Stimulated activated naive B cell treated with anti-CD40 and anti-IgM and Interleukin-4, amounts not matched to agents 10 μg/mL and 1 μg/mL and 100 μg/mL, for 72 hours (primary cell): ENCODE results near the gene MIEF1.

Source experiments
- ATAC-seq, 2 donors: fragments of 150-1000 bp; cut with Tn5 transposase; replicated peaks; 2 replicates each; pipeline ENCODE4 v1.10.0; 2021; ENCODE audit warnings: moderate library complexity in 1 of 2
- DNase-seq: peaks from one replicate; pipeline ENCODE4 v3.0.0; 2021
- H3K27ac Mint-ChIP-seq: one replicate; pipeline ENCODE4 v1.8.0; 2022; ENCODE audit warnings: mild to moderate bottlenecking, mixed read lengths
- H3K27me3 Mint-ChIP-seq, 2 donors: one replicate each; pipeline ENCODE4 v1.8.0; 2022; ENCODE audit warnings: mixed read lengths in 2 of 2
- H3K36me3 Mint-ChIP-seq, 2 donors: one replicate each; pipeline ENCODE4 v1.8.0; 2022; ENCODE audit warnings: mixed read lengths in 2 of 2, mild to moderate bottlenecking in 1 of 2
- H3K4me1 Mint-ChIP-seq, 2 donors: one replicate each; pipeline ENCODE4 v1.8.0; 2022; ENCODE audit warnings: mixed read lengths in 2 of 2, mild to moderate bottlenecking in 1 of 2
- H3K4me3 Mint-ChIP-seq, 2 donors: one replicate each; pipeline ENCODE4 v1.8.0; 2022; ENCODE audit warnings: mild to moderate bottlenecking in 2 of 2, mixed read lengths in 2 of 2, moderate library complexity in 1 of 2
- H3K9me3 Mint-ChIP-seq, 2 donors: one replicate each; pipeline ENCODE4 v1.8.0; 2022; ENCODE audit warnings: mixed read lengths in 2 of 2, mild to moderate bottlenecking in 1 of 2

The MIEF1 gene

DNA sequence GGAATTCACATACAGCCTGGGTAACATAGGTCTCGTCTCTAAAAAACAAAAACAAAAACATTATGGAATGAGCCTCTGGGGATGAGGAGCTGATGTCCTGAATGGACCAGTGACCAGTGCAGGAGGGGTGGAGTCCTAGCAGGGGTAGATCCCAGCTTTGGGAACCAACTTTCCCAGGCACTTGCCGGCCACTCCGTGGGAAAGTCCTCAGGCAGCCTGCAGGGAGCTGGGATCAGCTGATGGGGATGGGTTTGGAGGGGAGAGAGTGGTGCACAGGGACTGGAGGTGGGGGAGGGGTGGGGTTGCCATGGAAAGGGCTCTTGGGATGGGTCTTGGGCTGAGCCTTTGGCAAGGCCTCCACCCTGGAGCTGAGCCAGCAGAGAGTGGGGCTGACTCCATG lies 26.2 kb upstream of the MIEF1 start:
- Mint-ChIP-seq H3K27ac (no peak overlapping the region), H3K9me3 (no peaks in the 10 kb centered on the region), H3K4me1 (peaks cover 27 to 30% of the 10 kb centered on the region in 2 donors), H3K27me3 (no peaks in the 10 kb centered on the region), H3K4me3 (no peak overlapping the region), H3K36me3 (no peaks in the 10 kb centered on the region)
- DNase-seq = no peak
- ATAC-seq = no peak

DNA sequence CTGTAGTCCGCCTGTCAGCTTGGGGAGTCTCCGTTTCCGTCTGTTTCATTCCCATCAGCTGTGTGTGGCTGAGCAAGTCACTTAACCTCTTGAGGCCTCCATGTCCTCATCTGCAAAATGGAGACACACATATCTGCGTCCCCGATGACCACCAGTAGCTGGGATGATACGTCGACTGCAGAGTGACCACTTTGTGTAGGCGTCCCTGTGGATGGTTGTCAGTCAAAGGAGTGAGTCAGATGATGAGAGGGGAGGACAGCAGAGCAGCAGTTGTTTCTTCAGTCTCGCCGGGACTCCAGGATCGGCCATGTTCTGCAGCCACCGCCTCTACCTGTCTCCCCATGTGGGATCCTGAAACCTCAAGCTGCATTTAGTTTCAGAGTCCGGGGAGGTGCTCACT lies 25.4 kb upstream of the MIEF1 start:
- H3K4me1 Mint-ChIP-seq = peaks cover 21 to 22% of the 10 kb centered on the region in 2 donors
- no peaks in the 10 kb centered on the region for H3K9me3 Mint-ChIP-seq
- no peak overlapping the region for H3K27ac Mint-ChIP-seq
- H3K27me3 Mint-ChIP-seq = no peaks in the 10 kb centered on the region
- H3K36me3 Mint-ChIP-seq = no peaks in the 10 kb centered on the region
- no peak overlapping the region for H3K4me3 Mint-ChIP-seq
- no peak for ATAC-seq
- DNase-seq = no peak

- no peak overlapping the region for H3K27ac Mint-ChIP-seq
- peaks cover 12 to 13% of the 10 kb centered on the region in 2 donors for H3K4me1 Mint-ChIP-seq
- DNase-seq = no peak
- no peak for ATAC-seq
- no peaks in the 10 kb centered on the region for H3K36me3 Mint-ChIP-seq
- H3K4me3 Mint-ChIP-seq = no peak overlapping the region
- no peaks in the 10 kb centered on the region for H3K9me3 Mint-ChIP-seq
- H3K27me3 Mint-ChIP-seq = no peaks in the 10 kb centered on the region
Observed at GRCh38 chr22:39477542-39477941, 24.5 kb upstream of the MIEF1 start.

- Mint-ChIP-seq H3K4me3 (no peak overlapping the region), H3K27ac (no peak overlapping the region), H3K4me1 (peaks cover 4 to 6% of the 10 kb centered on the region in 2 donors), H3K36me3 (no peaks in the 10 kb centered on the region), H3K9me3 (no peaks in the 10 kb centered on the region), H3K27me3 (no peaks in the 10 kb centered on the region)
- DNase-seq = no peak
- peak in 1 of 2 donors; percentile 21 for ATAC-seq
Observed at GRCh38 chr22:39478441-39478850, 23.6 kb upstream of the MIEF1 start.

DNA sequence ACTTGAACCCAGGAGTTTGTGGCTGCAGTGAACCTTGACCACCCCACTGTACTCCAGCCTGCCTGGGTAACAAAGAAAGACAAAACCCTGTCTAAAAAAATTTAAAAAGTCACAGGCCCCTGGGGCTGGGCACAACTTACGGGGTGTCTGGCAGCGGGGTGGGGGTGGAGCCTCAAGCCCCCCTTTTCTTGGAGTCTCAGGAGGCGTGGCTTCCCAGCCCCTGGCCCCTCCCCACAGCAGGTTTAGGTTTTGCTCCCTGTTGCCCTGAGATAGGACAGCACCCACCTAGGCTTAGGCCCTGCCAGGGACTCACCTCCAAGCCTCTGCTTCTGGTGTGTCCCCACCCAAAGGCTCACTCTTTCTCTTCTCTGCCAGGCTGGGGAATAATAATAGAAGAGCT lies 22.8 kb upstream of the MIEF1 start:
- no peak for ATAC-seq

DNA sequence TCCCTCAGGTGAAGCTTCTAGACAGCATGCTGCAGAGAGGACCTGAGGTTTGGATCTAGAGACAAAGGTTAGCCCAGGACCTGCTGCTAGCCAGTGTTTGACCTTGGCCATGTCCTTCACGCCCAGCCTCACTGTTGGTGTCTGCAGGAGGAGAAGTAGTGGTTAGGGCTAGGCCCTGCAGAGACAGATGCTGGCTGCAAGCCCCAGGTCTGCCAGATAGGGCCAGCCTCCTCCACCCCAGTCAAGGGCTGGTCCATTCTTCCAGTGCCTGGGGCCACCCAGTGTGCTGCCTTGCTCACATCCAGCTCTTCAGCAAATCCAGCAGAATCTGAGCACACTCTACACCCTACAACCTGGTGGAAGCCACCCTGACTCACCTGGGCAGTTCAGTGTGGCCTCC lies 21.5 kb upstream of the MIEF1 start:
- Mint-ChIP-seq H3K36me3 (no peaks in the 10 kb centered on the region), H3K4me1 (peaks cover 0 to under 1% of the 10 kb centered on the region in 2 donors), H3K9me3 (no peaks in the 10 kb centered on the region), H3K27ac (no peak overlapping the region), H3K27me3 (no peaks in the 10 kb centered on the region), H3K4me3 (no peak overlapping the region)
- no peak for DNase-seq
- no peak for ATAC-seq

More for the DNA sequence above, 22.8 kb upstream of the MIEF1 start:
- Mint-ChIP-seq H3K27ac (no peak overlapping the region), H3K9me3 (no peaks in the 10 kb centered on the region), H3K36me3 (no peaks in the 10 kb centered on the region), H3K4me1 (peaks cover 0 to 3% of the 10 kb centered on the region in 2 donors), H3K27me3 (no peaks in the 10 kb centered on the region), H3K4me3 (no peak overlapping the region)
- DNase-seq = no peak

DNA sequence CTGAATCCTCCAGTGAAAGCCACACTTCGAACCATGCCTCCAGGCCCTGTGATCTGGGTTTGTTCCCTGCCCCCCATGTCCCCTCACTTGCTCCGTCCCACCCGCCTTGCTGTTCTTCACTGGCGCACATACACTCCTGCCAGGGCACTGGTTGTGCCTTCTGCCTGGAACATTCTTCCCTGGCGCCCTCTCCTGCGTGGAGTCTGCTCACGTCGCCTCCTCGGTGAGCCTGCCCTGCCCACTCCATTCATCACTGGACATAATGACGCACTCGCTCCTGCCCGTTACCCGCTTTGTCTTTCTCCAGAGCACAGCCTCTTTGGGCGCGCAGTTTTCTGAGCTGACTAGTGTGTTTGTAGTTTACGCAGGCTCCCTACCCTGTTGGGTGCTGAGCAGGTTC lies 21.0 kb upstream of the MIEF1 start:
- Mint-ChIP-seq H3K27ac (no peak overlapping the region), H3K9me3 (no peaks in the 10 kb centered on the region), H3K27me3 (no peaks in the 10 kb centered on the region), H3K4me3 (no peak overlapping the region), H3K36me3 (no peaks in the 10 kb centered on the region), H3K4me1 (no peaks in the 10 kb centered on the region)
- ATAC-seq = no peak
- DNase-seq = no peak

DNA sequence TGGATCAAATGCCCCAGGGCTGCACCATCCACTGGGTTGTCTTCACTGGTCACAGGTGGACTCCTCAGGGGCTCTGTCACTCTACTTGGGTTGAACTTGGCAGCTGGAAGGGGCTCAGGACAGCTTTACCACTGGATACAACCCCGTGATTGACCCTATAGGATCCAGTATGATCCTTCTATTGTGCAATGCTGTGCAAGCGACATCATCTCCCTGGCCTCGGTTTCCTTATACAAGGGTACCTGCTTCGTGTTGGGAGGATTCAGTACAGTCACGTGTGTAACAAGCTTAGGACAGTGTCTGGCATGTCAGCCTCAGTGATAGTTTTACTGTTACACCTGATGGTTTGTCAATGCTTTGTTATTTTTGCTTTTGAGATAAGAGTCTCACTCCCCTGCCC lies 20.5 kb upstream of the MIEF1 start:
- no peaks in the 10 kb centered on the region for H3K9me3 Mint-ChIP-seq
- ATAC-seq (no peak), DNase-seq (no peak)
- no peak overlapping the region for H3K27ac Mint-ChIP-seq
- no peaks in the 10 kb centered on the region for H3K4me1 Mint-ChIP-seq
- H3K36me3 Mint-ChIP-seq = no peaks in the 10 kb centered on the region
- no peak overlapping the region for H3K4me3 Mint-ChIP-seq
- H3K27me3 Mint-ChIP-seq = no peaks in the 10 kb centered on the region

DNA sequence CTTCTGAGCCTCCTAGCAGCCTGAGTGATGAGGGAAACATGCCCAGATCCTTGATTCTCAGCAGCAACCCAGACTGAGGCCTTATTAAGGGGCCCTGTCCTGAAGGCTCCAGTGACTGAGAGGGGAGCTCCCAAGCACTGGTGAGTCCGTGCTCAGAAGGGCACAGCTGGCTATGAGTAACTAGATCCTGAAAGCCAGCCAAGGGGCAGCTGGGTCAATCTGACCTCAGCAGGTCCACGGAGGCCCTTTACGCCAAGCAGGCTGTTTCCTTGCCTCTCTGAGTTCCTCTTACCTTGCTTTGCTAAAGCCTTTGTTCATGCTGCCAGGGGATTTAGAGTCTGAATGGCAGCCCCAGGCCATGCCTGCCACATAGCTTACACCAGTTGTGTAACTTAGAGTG lies 19.3 kb upstream of the MIEF1 start:
- Mint-ChIP-seq H3K27ac (no peak overlapping the region), H3K27me3 (no peaks in the 10 kb centered on the region), H3K36me3 (no peaks in the 10 kb centered on the region), H3K4me1 (no peaks in the 10 kb centered on the region), H3K4me3 (no peak overlapping the region), H3K9me3 (no peaks in the 10 kb centered on the region)
- DNase-seq (no peak), ATAC-seq (no peak)

GRCh38 chr22:39486951-39487825 lies 14.9 kb upstream of the MIEF1 start:
- Mint-ChIP-seq H3K27me3 (no peaks in the 10 kb centered on the region), H3K9me3 (no peaks in the 10 kb centered on the region), H3K4me3 (no peak overlapping the region), H3K36me3 (peaks cover 4 to 8% of the 10 kb centered on the region in 2 donors), H3K4me1 (peaks cover 14 to 17% of the 10 kb centered on the region in 2 donors), H3K27ac (no peak overlapping the region)
- ATAC-seq (no peak), DNase-seq (no peak)

DNA sequence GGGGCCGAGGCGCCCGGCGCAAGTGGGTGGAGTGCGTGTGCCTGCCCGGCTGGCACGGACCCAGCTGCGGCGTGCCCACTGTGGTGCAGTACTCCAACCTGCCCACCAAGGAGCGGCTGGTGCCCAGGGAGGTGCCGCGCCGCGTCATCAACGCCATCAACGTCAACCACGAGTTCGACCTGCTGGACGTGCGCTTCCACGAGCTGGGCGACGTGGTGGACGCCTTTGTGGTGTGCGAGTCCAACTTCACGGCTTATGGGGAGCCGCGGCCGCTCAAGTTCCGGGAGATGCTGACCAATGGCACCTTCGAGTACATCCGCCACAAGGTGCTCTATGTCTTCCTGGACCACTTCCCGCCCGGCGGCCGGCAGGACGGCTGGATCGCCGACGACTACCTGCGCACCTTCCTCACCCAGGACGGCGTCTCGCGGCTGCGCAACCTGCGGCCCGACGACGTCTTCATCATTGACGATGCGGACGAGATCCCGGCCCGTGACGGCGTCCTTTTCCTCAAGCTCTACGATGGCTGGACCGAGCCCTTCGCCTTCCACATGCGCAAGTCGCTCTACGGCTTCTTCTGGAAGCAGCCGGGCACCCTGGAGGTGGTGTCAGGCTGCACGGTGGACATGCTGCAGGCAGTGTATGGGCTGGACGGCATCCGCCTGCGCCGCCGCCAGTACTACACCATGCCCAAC lies 14.1 kb upstream of the MIEF1 start:
- Mint-ChIP-seq H3K27ac (no peak overlapping the region), H3K27me3 (no peaks in the 10 kb centered on the region)

GRCh38 chr22:39488563-39489083 lies 13.5 kb upstream of the MIEF1 start:
- Mint-ChIP-seq H3K9me3 (no peaks in the 10 kb centered on the region), H3K27ac (no peak overlapping the region), H3K4me3 (no peak overlapping the region), H3K4me1 (peaks cover 22 to 25% of the 10 kb centered on the region in 2 donors), H3K36me3 (peaks cover 4 to 8% of the 10 kb centered on the region in 2 donors), H3K27me3 (no peaks in the 10 kb centered on the region)
- DNase-seq (no peak), ATAC-seq (no peak)

More for the DNA sequence above, 14.1 kb upstream of the MIEF1 start:
- ATAC-seq (no peak), DNase-seq (no peak)
- Mint-ChIP-seq H3K4me3 (no peak overlapping the region), H3K36me3 (peaks cover 4 to 8% of the 10 kb centered on the region in 2 donors), H3K9me3 (no peaks in the 10 kb centered on the region), H3K4me1 (peaks cover 15 to 19% of the 10 kb centered on the region in 2 donors)

DNA sequence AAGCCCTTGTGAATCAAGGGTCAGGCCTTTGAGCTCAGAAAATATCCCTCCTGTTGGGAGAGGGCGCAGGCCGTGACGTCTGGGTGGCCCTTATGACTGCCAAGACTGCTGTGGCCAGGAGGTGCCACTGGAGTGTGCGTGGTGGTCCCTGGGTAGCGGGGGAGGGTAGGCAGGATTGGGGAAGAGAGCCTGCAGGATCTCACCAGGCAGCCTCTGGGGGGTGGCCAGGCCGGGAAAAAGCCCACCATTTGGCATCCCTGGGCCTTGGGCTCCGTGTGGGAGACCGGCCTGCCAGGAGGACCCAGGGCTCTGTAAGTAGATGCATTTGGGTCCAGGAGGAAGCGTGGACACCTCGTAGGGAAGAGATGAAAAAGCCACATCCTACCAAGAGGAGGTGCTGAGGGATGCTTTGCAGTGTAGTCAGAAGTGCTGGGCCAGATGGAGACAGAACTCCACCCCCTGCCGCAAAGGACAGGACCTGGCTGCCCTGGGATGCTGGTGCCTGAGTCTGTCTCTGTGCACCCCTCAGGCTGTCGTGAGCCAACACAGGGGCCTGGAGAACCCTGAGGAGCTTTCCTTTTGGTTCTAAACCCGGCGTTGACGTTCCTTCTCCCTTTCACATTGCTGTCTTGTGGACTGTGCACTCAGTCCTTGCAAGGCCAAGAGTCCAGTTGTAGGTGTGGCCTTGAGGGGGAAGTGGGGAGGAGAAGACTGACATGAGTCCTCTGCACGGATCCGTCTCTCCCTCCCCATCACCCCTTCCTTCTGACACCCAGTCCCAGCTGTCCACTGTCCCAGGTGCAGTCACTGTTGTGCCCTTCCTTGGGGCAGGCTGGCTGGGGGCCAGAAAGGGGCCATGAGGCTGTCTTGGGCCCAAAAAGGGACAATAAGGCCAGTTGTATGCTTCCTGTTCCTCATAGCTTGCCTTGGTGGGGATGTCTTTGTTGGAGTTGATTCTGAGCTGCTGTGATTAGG lies 12.7 kb upstream of the MIEF1 start:
- Mint-ChIP-seq H3K9me3 (no peaks in the 10 kb centered on the region), H3K27ac (peak overlapping the region; percentile 0), H3K4me3 (peak overlapping the region in 1 of 2 donors; percentile 44), H3K27me3 (no peaks in the 10 kb centered on the region), H3K4me1 (peaks cover 22 to 27% of the 10 kb centered on the region in 2 donors), H3K36me3 (peaks cover 4 to 8% of the 10 kb centered on the region in 2 donors)
- no peak for ATAC-seq
- no peak for DNase-seq
